Stimulated activated CD4-positive, alpha-beta T cell treated with anti-CD3 and anti-CD28 coated beads, Interleukin-1b, Interleukin-23, amount 100 ng/mL, for 24 hours (primary cell): ENCODE results near the gene MVD.
A peak's percentile ranks its signal among the peaks of the same experiment; 100 is the strongest.

ENCODE experiments used
- DNase-seq, 4 experiments: peaks; one replicate each; pipeline ENCODE4 v3.0.0-alpha.2; 2020; ENCODE audit warnings: low read depth in 4 of 4, low spot score in 1 of 4

MVD gene

GRCh38 chr16:88697116-88697830, 34.4 kb upstream of the MVD start:
- no peak for DNase-seq

GRCh38 chr16:88696441-88696840, 33.5 kb upstream of the MVD start:
- no peak for DNase-seq

GRCh38 chr16:88695753-88696152, 32.9 kb upstream of the MVD start:
- no peak for DNase-seq

- no peak for DNase-seq
These were observed 32.3 kb upstream of the MVD start for GRCh38 chr16:88695218-88695617.

GRCh38 chr16:88694221-88695087, 31.6 kb upstream of the MVD start:
- no peak for DNase-seq

GRCh38 chr16:88693420-88694177, 30.7 kb upstream of the MVD start:
- no peak for DNase-seq

GRCh38 chr16:88692861-88693260, 30.0 kb upstream of the MVD start:
- no peak for DNase-seq

- DNase-seq = no peak
These were observed 29.2 kb upstream of the MVD start for GRCh38 chr16:88691924-88692560.

- DNase-seq = no peak
These were observed 28.4 kb upstream of the MVD start for GRCh38 chr16:88691129-88691813.

- no peak for DNase-seq
These were observed 27.6 kb upstream of the MVD start for GRCh38 chr16:88690341-88691128.

GRCh38 chr16:88688013-88688778, 25.3 kb upstream of the MVD start:
- DNase-seq = no peak

GRCh38 chr16:88687676-88688012, 24.8 kb upstream of the MVD start:
- no peak for DNase-seq

- no peak for DNase-seq
These were observed 24.3 kb upstream of the MVD start for GRCh38 chr16:88687254-88687576.

GRCh38 chr16:88686439-88687253, 23.8 kb upstream of the MVD start, which contains the start of gene SNAI3:
SNAI3 (minus strand) TSS chr16:88686507; CDS start chr16:88686406, 101 bp downstream.
- DNase-seq = peak; percentile 50 to 82 (median 67)

GRCh38 chr16:88686062-88686438, 23.2 kb upstream of the MVD start:
- DNase-seq = no peak

GRCh38 chr16:88685156-88686061, 22.5 kb upstream of the MVD start:
- peak in 1 of 4 experiments; percentile 65 for DNase-seq

- no peak for DNase-seq
These were observed 21.8 kb upstream of the MVD start for GRCh38 chr16:88684569-88685155.
